NB4 (cell line): ENCODE results near the gene DDX55.

Experiments used
- CTCF ChIP-seq: IDR thresholded peaks from one replicate; pipeline ENCODE4 v1.5.1; 2012; ENCODE audit warnings: low read depth, low read length
- MYC ChIP-seq: IDR thresholded peaks from 2 replicates; pipeline ENCODE4 v1.6.1; 2011; ENCODE audit warnings: low read depth, low read length
- POLR2A ChIP-seq: IDR thresholded peaks from 2 replicates; pipeline ENCODE4 v1.6.1; 2011; ENCODE audit warnings: mild to moderate bottlenecking; ENCODE audit not compliant: insufficient read length; ENCODE audit errors: extremely low read depth

GRCh38 chr12:123607756-123608155, 5.9 kb downstream of the DDX55 start:
- TF ChIP-seq CTCF (no peak), POLR2A (no peak), MYC (no peak)
